ENCODE measurements around the gene HEBP1. TPM values are rescaled to one million over a fixed set of nuclear protein-coding genes. Genes with fewer than 3 reads are reported as not detected.

HEBP1 gene
- total RNA-seq, 1 donor from 2014 or later, result 13.3 TPM

- no peak for DNase-seq (ENCODE audit: low spot score)
- Mint-ChIP-seq H3K27me3 (ENCODE audit: low read depth) (peaks cover 1% of the 10 kb centered on the region), H3K9me3 (no peaks in the 10 kb centered on the region), H3K4me1 (ENCODE audit: low read depth) (no peaks in the 10 kb centered on the region), H3K4me3 (ENCODE audit: low read depth) (no peak overlapping the region), H3K27ac (no peak overlapping the region), H3K36me3 (ENCODE audit: low read depth) (no peaks in the 10 kb centered on the region)
- intact Hi-C loops (cut with micrococcal nuclease), result no loop called here
Observed at GRCh38 chr12:12954356-12954755, 45.7 kb downstream of the HEBP1 start.

- peaks cover 1% of the 10 kb centered on the region for H3K27me3 Mint-ChIP-seq (ENCODE audit: low read depth)
- no peaks in the 10 kb centered on the region for H3K36me3 Mint-ChIP-seq (ENCODE audit: low read depth)
Observed at GRCh38 chr12:12952036-12952435, 48.0 kb downstream of the HEBP1 start, which contains the start of gene GPRC5D. Gene GPRC5D, minus strand, starts transcription at chr12:12952170. Its CDS starts 1,786 bp downstream, at chr12:12950384.

GRCh38 chr12:12951504-12951903, 48.6 kb downstream of the HEBP1 start:
- peaks cover 3% of the 10 kb centered on the region for H3K27me3 Mint-ChIP-seq (ENCODE audit: low read depth)
- no peak overlapping the region for H3K4me3 Mint-ChIP-seq (ENCODE audit: low read depth)
- DNase-seq (ENCODE audit: low spot score), result no peak
- H3K9me3 Mint-ChIP-seq, result no peaks in the 10 kb centered on the region
- intact Hi-C loops (cut with micrococcal nuclease), result no loop called here
- H3K4me1 Mint-ChIP-seq (ENCODE audit: low read depth), result peaks cover 4% of the 10 kb centered on the region
- no peak overlapping the region for H3K27ac Mint-ChIP-seq
- no peaks in the 10 kb centered on the region for H3K36me3 Mint-ChIP-seq (ENCODE audit: low read depth)

More at GRCh38 chr12:12952036-12952435, 48.0 kb downstream of the HEBP1 start, which contains the start of gene GPRC5D:
- H3K4me3 Mint-ChIP-seq (ENCODE audit: low read depth), result no peak within 1 kb of the TSS
- no peaks in the 10 kb centered on the region for H3K9me3 Mint-ChIP-seq
- peaks cover 4% of the 10 kb centered on the region for H3K4me1 Mint-ChIP-seq (ENCODE audit: low read depth)
- DNase-seq (ENCODE audit: low spot score), result no peak
- intact Hi-C loops (cut with micrococcal nuclease), result no loop called here
- H3K27ac Mint-ChIP-seq, result no peak within 1 kb of the TSS

- intact Hi-C loops (cut with micrococcal nuclease), result no loop called here
- Mint-ChIP-seq H3K4me3 (ENCODE audit: low read depth) (no peak overlapping the region), H3K36me3 (ENCODE audit: low read depth) (no peaks in the 10 kb centered on the region), H3K27ac (no peak overlapping the region), H3K27me3 (ENCODE audit: low read depth) (peaks cover 7% of the 10 kb centered on the region), H3K4me1 (ENCODE audit: low read depth) (peaks cover 4% of the 10 kb centered on the region), H3K9me3 (no peaks in the 10 kb centered on the region)
- no peak for DNase-seq (ENCODE audit: low spot score)
Observed at GRCh38 chr12:12947902-12948301, 52.2 kb downstream of the HEBP1 start.

- Mint-ChIP-seq H3K27me3 (ENCODE audit: low read depth) (peaks cover 7% of the 10 kb centered on the region), H3K36me3 (ENCODE audit: low read depth) (no peaks in the 10 kb centered on the region), H3K4me1 (ENCODE audit: low read depth) (peaks cover 4% of the 10 kb centered on the region), H3K27ac (no peak overlapping the region), H3K4me3 (ENCODE audit: low read depth) (no peak overlapping the region), H3K9me3 (no peaks in the 10 kb centered on the region)
- no peak for DNase-seq (ENCODE audit: low spot score)
- intact Hi-C loops (cut with micrococcal nuclease), result no loop called here
Observed at GRCh38 chr12:12946686-12947355, 53.2 kb downstream of the HEBP1 start.

- intact Hi-C loops (cut with micrococcal nuclease), result no loop called here
- Mint-ChIP-seq H3K36me3 (ENCODE audit: low read depth) (no peaks in the 10 kb centered on the region), H3K4me1 (ENCODE audit: low read depth) (peaks cover 4% of the 10 kb centered on the region), H3K9me3 (no peaks in the 10 kb centered on the region), H3K27me3 (ENCODE audit: low read depth) (peaks cover 7% of the 10 kb centered on the region), H3K4me3 (ENCODE audit: low read depth) (no peak overlapping the region), H3K27ac (no peak overlapping the region)
- DNase-seq (ENCODE audit: low spot score), result no peak
Observed at GRCh38 chr12:12945591-12945990, 54.5 kb downstream of the HEBP1 start.

GRCh38 chr12:12943586-12944260, 56.3 kb downstream of the HEBP1 start:
- Mint-ChIP-seq H3K4me1 (ENCODE audit: low read depth) (peaks cover 3% of the 10 kb centered on the region), H3K9me3 (no peaks in the 10 kb centered on the region), H3K27ac (no peak overlapping the region), H3K4me3 (ENCODE audit: low read depth) (no peak overlapping the region), H3K36me3 (ENCODE audit: low read depth) (no peaks in the 10 kb centered on the region), H3K27me3 (ENCODE audit: low read depth) (peaks cover 10% of the 10 kb centered on the region)
- intact Hi-C loops (cut with micrococcal nuclease), result no loop called here
- no peak for DNase-seq (ENCODE audit: low spot score)

GRCh38 chr12:12941450-12942350, 58.4 kb downstream of the HEBP1 start:
- H3K36me3 Mint-ChIP-seq (ENCODE audit: low read depth), result no peaks in the 10 kb centered on the region
- no peaks in the 10 kb centered on the region for H3K4me1 Mint-ChIP-seq (ENCODE audit: low read depth)
- no peaks in the 10 kb centered on the region for H3K9me3 Mint-ChIP-seq
- DNase-seq (ENCODE audit: low spot score), result no peak
- no peak overlapping the region for H3K27ac Mint-ChIP-seq
- no peak overlapping the region for H3K4me3 Mint-ChIP-seq (ENCODE audit: low read depth)
- peaks cover 12% of the 10 kb centered on the region for H3K27me3 Mint-ChIP-seq (ENCODE audit: low read depth)
- intact Hi-C loops (cut with micrococcal nuclease), result no loop called here

- no peak overlapping the region for H3K4me3 Mint-ChIP-seq (ENCODE audit: low read depth)
- H3K27ac Mint-ChIP-seq, result no peak overlapping the region
- no peaks in the 10 kb centered on the region for H3K9me3 Mint-ChIP-seq
- peaks cover 9% of the 10 kb centered on the region for H3K27me3 Mint-ChIP-seq (ENCODE audit: low read depth)
- DNase-seq (ENCODE audit: low spot score), result no peak
- intact Hi-C loops (cut with micrococcal nuclease), result no loop called here
- no peaks in the 10 kb centered on the region for H3K36me3 Mint-ChIP-seq (ENCODE audit: low read depth)
- H3K4me1 Mint-ChIP-seq (ENCODE audit: low read depth), result no peaks in the 10 kb centered on the region
Observed at GRCh38 chr12:12939888-12940287, 60.2 kb downstream of the HEBP1 start.

- no peak overlapping the region for H3K4me3 Mint-ChIP-seq (ENCODE audit: low read depth)
- intact Hi-C loops (cut with micrococcal nuclease), result no loop called here
Observed at GRCh38 chr12:12938541-12938940, 61.5 kb downstream of the HEBP1 start.

GRCh38 chr12:12936983-12937491, 63.0 kb downstream of the HEBP1 start:
- no peak for DNase-seq (ENCODE audit: low spot score)
- Mint-ChIP-seq H3K9me3 (no peaks in the 10 kb centered on the region), H3K27ac (no peak overlapping the region), H3K27me3 (ENCODE audit: low read depth) (peaks cover 10% of the 10 kb centered on the region), H3K36me3 (ENCODE audit: low read depth) (no peaks in the 10 kb centered on the region), H3K4me1 (ENCODE audit: low read depth) (no peaks in the 10 kb centered on the region), H3K4me3 (ENCODE audit: low read depth) (no peak overlapping the region)
- intact Hi-C loops (cut with micrococcal nuclease), result no loop called here

More at GRCh38 chr12:12938541-12938940, 61.5 kb downstream of the HEBP1 start:
- DNase-seq (ENCODE audit: low spot score), result no peak
- Mint-ChIP-seq H3K9me3 (no peaks in the 10 kb centered on the region), H3K4me1 (ENCODE audit: low read depth) (no peaks in the 10 kb centered on the region), H3K27me3 (ENCODE audit: low read depth) (peaks cover 11% of the 10 kb centered on the region), H3K27ac (no peak overlapping the region), H3K36me3 (ENCODE audit: low read depth) (no peaks in the 10 kb centered on the region)

- no peak overlapping the region for H3K4me3 Mint-ChIP-seq (ENCODE audit: low read depth)
- intact Hi-C loops (cut with micrococcal nuclease), result no loop called here
Observed at GRCh38 chr12:12934556-12934955, 65.5 kb downstream of the HEBP1 start.

More at GRCh38 chr12:12934556-12934955, 65.5 kb downstream of the HEBP1 start:
- no peak overlapping the region for H3K27ac Mint-ChIP-seq
- no peaks in the 10 kb centered on the region for H3K4me1 Mint-ChIP-seq (ENCODE audit: low read depth)
- DNase-seq (ENCODE audit: low spot score), result no peak
- no peaks in the 10 kb centered on the region for H3K36me3 Mint-ChIP-seq (ENCODE audit: low read depth)
- peaks cover 7% of the 10 kb centered on the region for H3K27me3 Mint-ChIP-seq (ENCODE audit: low read depth)
- H3K9me3 Mint-ChIP-seq, result no peaks in the 10 kb centered on the region
